Astrocyte (in vitro differentiated cells and primary cell): ENCODE measurements around the gene STON1. TPM values are rescaled to one million over a fixed set of nuclear protein-coding genes. Genes with fewer than 3 reads are reported as not detected.

Experiments
- DNase-seq: peaks from one replicate; pipeline ENCODE4 v3.0.0-alpha.2; 2010; ENCODE audit warnings: low read depth
- FAIRE-seq: peaks from 2 replicates; lab custom pipeline; 2011; peaks lifted over from hg19 to GRCh38; lab: Jason Lieb, UNC
- H2AFZ ChIP-seq: 2 replicates; pipeline ENCODE4 v1.6.0; 2012; ENCODE audit warnings: low read depth, low read length, inconsistent platforms
- H3K27ac ChIP-seq: 2 replicates; pipeline ENCODE4 v1.5.1; 2011; ENCODE audit warnings: low read depth, low read length, inconsistent platforms
- H3K27me3 ChIP-seq: 2 replicates; pipeline ENCODE4 v1.6.0; 2011; ENCODE audit warnings: low read length, inconsistent platforms; ENCODE audit not compliant: insufficient read depth
- H3K36me3 ChIP-seq: 2 replicates; pipeline ENCODE4 v1.5.1; 2011; ENCODE audit warnings: low read length, inconsistent platforms; ENCODE audit not compliant: insufficient read depth
- H3K4me1 ChIP-seq: 2 replicates; pipeline ENCODE4 v1.5.1; 2011; ENCODE audit warnings: low read length, inconsistent platforms; ENCODE audit not compliant: insufficient read depth
- H3K4me2 ChIP-seq: 2 replicates; pipeline ENCODE4 v1.6.0; 2012; ENCODE audit warnings: low read length, inconsistent platforms
- H3K4me3 ChIP-seq: 2 replicates; pipeline ENCODE4 v1.5.1; 2011; ENCODE audit warnings: low read depth, mild to moderate bottlenecking, low read length, inconsistent platforms; ENCODE audit not compliant: insufficient read depth
- H3K79me2 ChIP-seq: 2 replicates; pipeline ENCODE4 v1.6.0; 2012; ENCODE audit warnings: mild to moderate bottlenecking, low read length, inconsistent platforms; ENCODE audit not compliant: insufficient read depth
- H3K9ac ChIP-seq: 2 replicates; pipeline ENCODE4 v1.6.0; 2012; ENCODE audit warnings: mild to moderate bottlenecking, low read length, inconsistent platforms
- H3K9me3 ChIP-seq: 2 replicates; pipeline ENCODE4 v1.5.1; 2012; ENCODE audit warnings: low read depth, mild to moderate bottlenecking, low read length, inconsistent platforms; ENCODE audit not compliant: insufficient read depth
- H4K20me1 ChIP-seq: 2 replicates; pipeline ENCODE4 v1.6.0; 2012; ENCODE audit warnings: low read length, inconsistent platforms; ENCODE audit not compliant: insufficient read depth
- H3K27ac Mint-ChIP-seq: one replicate; pipeline ENCODE4 v1.8.0; 2021; ENCODE audit warnings: mild to moderate bottlenecking, mixed read lengths; ENCODE audit not compliant: unreplicated experiment
- H3K27me3 Mint-ChIP-seq: one replicate; pipeline ENCODE4 v1.8.0; 2021; ENCODE audit warnings: low read depth, mixed read lengths; ENCODE audit not compliant: unreplicated experiment
- H3K36me3 Mint-ChIP-seq: one replicate; pipeline ENCODE4 v1.8.0; 2021; ENCODE audit warnings: low read depth, mixed read lengths; ENCODE audit not compliant: unreplicated experiment
- H3K4me1 Mint-ChIP-seq: one replicate; pipeline ENCODE4 v1.8.0; 2021; ENCODE audit warnings: low read depth, mixed read lengths; ENCODE audit not compliant: unreplicated experiment
- H3K4me3 Mint-ChIP-seq: one replicate; pipeline ENCODE4 v1.8.0; 2021; ENCODE audit warnings: mild to moderate bottlenecking, moderate library complexity, mixed read lengths; ENCODE audit not compliant: unreplicated experiment
- H3K9me3 Mint-ChIP-seq: one replicate; pipeline ENCODE4 v1.8.0; 2021; ENCODE audit warnings: mild to moderate bottlenecking, mixed read lengths; ENCODE audit not compliant: unreplicated experiment
- CTCF ChIP-seq: IDR thresholded peaks from 2 replicates; pipeline ENCODE4 v1.5.1; 2011; ENCODE audit warnings: low read depth, mild to moderate bottlenecking, inconsistent platforms, low read length, moderate library complexity; ENCODE audit not compliant: insufficient read depth
- EZH2 ChIP-seq: IDR thresholded peaks from 2 replicates; pipeline ENCODE4 v1.6.1; 2012; ENCODE audit warnings: mild to moderate bottlenecking, low read length, inconsistent platforms; ENCODE audit not compliant: insufficient read depth
- total RNA-seq: library from RNA; stranded (reverse); gene quantifications from 2 replicates; pipeline ENCODE4 v1.2.1, GENCODE V29; 2021

Gene STON1
- total RNA-seq, 1 donor from 2014 or later = 7.3 TPM

DNA sequence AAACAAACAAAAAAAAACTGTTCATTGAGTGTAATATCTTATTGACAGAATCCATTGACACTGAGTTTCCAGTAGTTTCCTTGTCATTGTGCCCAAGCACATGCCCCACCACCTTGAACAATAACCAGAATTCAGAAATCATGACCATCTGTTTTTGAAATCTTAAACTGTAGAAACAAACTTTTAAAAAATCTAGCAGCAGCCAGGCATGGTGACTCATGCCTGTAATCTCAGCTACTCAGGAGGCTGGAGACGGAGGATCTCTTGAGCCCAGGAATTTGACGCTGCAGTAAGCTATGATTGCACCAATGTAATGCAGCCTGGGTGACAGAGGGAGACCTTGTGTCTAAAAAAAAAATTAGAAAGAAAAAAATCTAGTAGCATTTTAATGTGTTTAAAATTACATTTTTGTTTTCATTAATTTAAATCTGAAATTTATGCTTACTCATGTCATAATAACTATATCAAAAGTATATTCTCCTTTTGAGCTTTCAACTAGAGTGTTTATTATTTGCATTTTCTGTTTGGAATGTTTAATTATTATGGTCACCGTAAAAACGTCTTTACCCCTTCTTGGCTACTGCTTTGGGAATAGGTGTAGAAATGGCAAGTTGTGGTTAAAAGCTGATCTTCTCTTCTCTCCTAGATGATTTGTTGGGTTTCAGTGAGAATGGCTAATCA is 25.2 kb upstream of the STON1 start:
- Histone ChIP-seq H3K4me2 (no peak overlapping the region), H3K27me3 (no peaks in the 10 kb centered on the region), H3K36me3 (peaks cover 12% of the 10 kb centered on the region), H3K9me3 (no peaks in the 10 kb centered on the region), H3K4me3 (no peak overlapping the region), H3K27ac (no peak overlapping the region), H3K4me1 (peaks cover 14% of the 10 kb centered on the region), H2AFZ (no peak overlapping the region), H3K79me2 (no peaks in the 10 kb centered on the region), H3K9ac (no peak overlapping the region), H4K20me1 (no peaks in the 10 kb centered on the region)
- H3K4me3 Mint-ChIP-seq = no peak overlapping the region
- H3K27ac Mint-ChIP-seq = peak overlapping the region; percentile 62
- peak; percentile 65 for FAIRE-seq
- peaks cover 4% of the 10 kb centered on the region for H3K36me3 Mint-ChIP-seq
- H3K27me3 Mint-ChIP-seq = no peaks in the 10 kb centered on the region
- DNase-seq = peak; percentile 54
- H3K9me3 Mint-ChIP-seq = no peaks in the 10 kb centered on the region
- TF ChIP-seq CTCF (no peak), EZH2 (no peak)
- peaks cover 21% of the 10 kb centered on the region for H3K4me1 Mint-ChIP-seq

GRCh38 chr2:48507111-48507510 is 22.8 kb upstream of the STON1 start:
- Mint-ChIP-seq H3K9me3 (no peaks in the 10 kb centered on the region), H3K27ac (no peak overlapping the region), H3K27me3 (no peaks in the 10 kb centered on the region), H3K4me3 (no peak overlapping the region), H3K4me1 (peaks cover 21% of the 10 kb centered on the region), H3K36me3 (peaks cover 3% of the 10 kb centered on the region)
- FAIRE-seq = no peak
- Histone ChIP-seq H3K27ac (no peak overlapping the region), H3K9me3 (no peaks in the 10 kb centered on the region), H4K20me1 (no peaks in the 10 kb centered on the region), H3K79me2 (no peaks in the 10 kb centered on the region), H2AFZ (no peak overlapping the region), H3K27me3 (no peaks in the 10 kb centered on the region), H3K4me1 (peaks cover 22% of the 10 kb centered on the region), H3K4me3 (no peak overlapping the region), H3K4me2 (no peak overlapping the region), H3K36me3 (peaks cover 6% of the 10 kb centered on the region), H3K9ac (no peak overlapping the region)
- no peak for DNase-seq
- TF ChIP-seq EZH2 = no peak

- Mint-ChIP-seq H3K36me3 (peaks cover 3% of the 10 kb centered on the region), H3K9me3 (no peaks in the 10 kb centered on the region), H3K27ac (peak overlapping the region; percentile 69), H3K4me1 (peaks cover 21% of the 10 kb centered on the region), H3K27me3 (no peaks in the 10 kb centered on the region), H3K4me3 (no peak overlapping the region)
- no peak for TF ChIP-seq CTCF
- TF ChIP-seq EZH2 = no peak
- peaks cover 6% of the 10 kb centered on the region for H3K36me3 ChIP-seq
- no peaks in the 10 kb centered on the region for H3K9me3 ChIP-seq
- no peaks in the 10 kb centered on the region for H3K79me2 ChIP-seq
- H3K9ac ChIP-seq = peak overlapping the region; percentile 47
- DNase-seq (peak; percentile 84), FAIRE-seq (peak; percentile 68)
- no peak overlapping the region for H3K4me3 ChIP-seq
- H2AFZ ChIP-seq = peak overlapping the region; percentile 6
- H3K4me2 ChIP-seq = peak overlapping the region; percentile 49
- no peaks in the 10 kb centered on the region for H3K27me3 ChIP-seq
- no peaks in the 10 kb centered on the region for H4K20me1 ChIP-seq
- peak overlapping the region; percentile 72 for H3K27ac ChIP-seq
- peaks cover 22% of the 10 kb centered on the region for H3K4me1 ChIP-seq
These were observed 21.4 kb upstream of the STON1 start for GRCh38 chr2:48508461-48509124.
